Liver (tissue), 3 donors: ENCODE data around the gene GPR37.

Experiments
- EGR1 ChIP-seq, 2 donors: IDR thresholded peaks; 2 replicates each; pipeline ENCODE4 v1.6.1; 2016 to 2018; ENCODE audit warnings: antibody characterized with exemption in 2 of 2, low read depth in 2 of 2
- GABPA ChIP-seq, 2 donors: IDR thresholded peaks in 1 of 2; conservative IDR thresholded peaks in 1 of 2; 2 replicates each; pipeline ENCODE4 v1.6.1; 2016; ENCODE audit warnings: antibody characterized with exemption in 2 of 2, mild to moderate bottlenecking in 1 of 2, moderate library complexity in 1 of 2
- JUND ChIP-seq, 2 donors: IDR thresholded peaks; 2 replicates each; pipeline ENCODE4 v1.6.1; 2016; ENCODE audit warnings: antibody characterized with exemption in 2 of 2
- RAD21 ChIP-seq, 2 donors: IDR thresholded peaks; 2 replicates each; pipeline ENCODE4 v1.6.1; 2016; ENCODE audit warnings: antibody characterized with exemption in 2 of 2, mild to moderate bottlenecking in 2 of 2
- RXRA ChIP-seq, 2 donors: IDR thresholded peaks; 2 replicates each; pipeline ENCODE4 v1.6.1; 2017 to 2018; ENCODE audit warnings: antibody characterized with exemption in 2 of 2, mild to moderate bottlenecking in 1 of 2
- TAF1 ChIP-seq: conservative IDR thresholded peaks from 2 replicates; pipeline ENCODE4 v1.6.1; 2016; ENCODE audit warnings: antibody characterized with exemption, mild to moderate bottlenecking
- YY1 ChIP-seq: IDR thresholded peaks from 2 replicates; pipeline ENCODE4 v1.6.1; 2016; ENCODE audit warnings: antibody characterized with exemption, mild to moderate bottlenecking
- TF ChIP-seq, protein P1 (sequence below): fragments of 150-350 bp; IDR thresholded peaks from 2 replicates; pipeline ENCODE4 v1.5.1; 2017; ENCODE audit warnings: improper control_type of control experiment, low read depth, low read length; ENCODE audit not compliant: missing input control
- TF ChIP-seq, protein P2 (sequence below): IDR thresholded peaks from 2 replicates; pipeline ENCODE4 v1.6.1; 2016; ENCODE audit warnings: antibody characterized with exemption, mild to moderate bottlenecking
- TF ChIP-seq, protein P3 (sequence below): IDR thresholded peaks from 2 replicates; pipeline ENCODE4 v1.6.1; 2016; ENCODE audit warnings: antibody characterized with exemption
- TF ChIP-seq, protein P4 (sequence below): IDR thresholded peaks from 2 replicates; pipeline ENCODE4 v1.6.1; 2016; ENCODE audit warnings: antibody characterized with exemption
- donor health status: healthy.
- donor health status: healthy.

DNA sequence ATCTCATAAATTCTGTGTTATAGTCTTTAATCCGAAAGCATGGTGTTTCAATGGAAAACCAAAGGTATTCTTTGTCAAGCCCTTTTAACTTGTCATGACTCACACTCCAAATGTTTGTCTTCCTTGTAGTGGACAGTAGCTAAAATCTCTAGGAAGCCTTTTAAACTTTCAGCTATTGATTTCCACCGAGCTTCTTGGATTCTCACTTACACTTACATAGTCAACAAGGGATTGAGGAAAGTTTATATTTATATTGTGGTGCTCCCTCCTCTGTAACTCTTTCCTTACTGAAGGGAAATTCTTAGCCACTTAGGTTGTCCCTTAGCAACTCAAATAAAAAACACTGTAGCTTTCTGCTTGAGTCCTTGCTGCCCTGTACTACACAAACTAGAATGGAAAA lies 31.2 kb upstream of the GPR37 start:
- TF ChIP-seq, protein P1, sequence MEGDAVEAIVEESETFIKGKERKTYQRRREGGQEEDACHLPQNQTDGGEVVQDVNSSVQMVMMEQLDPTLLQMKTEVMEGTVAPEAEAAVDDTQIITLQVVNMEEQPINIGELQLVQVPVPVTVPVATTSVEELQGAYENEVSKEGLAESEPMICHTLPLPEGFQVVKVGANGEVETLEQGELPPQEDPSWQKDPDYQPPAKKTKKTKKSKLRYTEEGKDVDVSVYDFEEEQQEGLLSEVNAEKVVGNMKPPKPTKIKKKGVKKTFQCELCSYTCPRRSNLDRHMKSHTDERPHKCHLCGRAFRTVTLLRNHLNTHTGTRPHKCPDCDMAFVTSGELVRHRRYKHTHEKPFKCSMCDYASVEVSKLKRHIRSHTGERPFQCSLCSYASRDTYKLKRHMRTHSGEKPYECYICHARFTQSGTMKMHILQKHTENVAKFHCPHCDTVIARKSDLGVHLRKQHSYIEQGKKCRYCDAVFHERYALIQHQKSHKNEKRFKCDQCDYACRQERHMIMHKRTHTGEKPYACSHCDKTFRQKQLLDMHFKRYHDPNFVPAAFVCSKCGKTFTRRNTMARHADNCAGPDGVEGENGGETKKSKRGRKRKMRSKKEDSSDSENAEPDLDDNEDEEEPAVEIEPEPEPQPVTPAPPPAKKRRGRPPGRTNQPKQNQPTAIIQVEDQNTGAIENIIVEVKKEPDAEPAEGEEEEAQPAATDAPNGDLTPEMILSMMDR = no peak
- TF ChIP-seq GABPA (IDR thresholded peaks at IDR 0.05 in 1 of 2, conservative IDR thresholded peaks at IDR 0.05 in 1 of 2) (no peak), YY1 (no peak), JUND (IDR thresholded peaks at IDR 0.05) (no peak), RAD21 (IDR thresholded peaks at IDR 0.05) (no peak), RXRA (IDR thresholded peaks at IDR 0.05) (no peak), EGR1 (IDR thresholded peaks at IDR 0.05; ENCODE audit: low read depth in 2 of 2) (no peak), TAF1 (no peak)
- TF ChIP-seq, protein P2, sequence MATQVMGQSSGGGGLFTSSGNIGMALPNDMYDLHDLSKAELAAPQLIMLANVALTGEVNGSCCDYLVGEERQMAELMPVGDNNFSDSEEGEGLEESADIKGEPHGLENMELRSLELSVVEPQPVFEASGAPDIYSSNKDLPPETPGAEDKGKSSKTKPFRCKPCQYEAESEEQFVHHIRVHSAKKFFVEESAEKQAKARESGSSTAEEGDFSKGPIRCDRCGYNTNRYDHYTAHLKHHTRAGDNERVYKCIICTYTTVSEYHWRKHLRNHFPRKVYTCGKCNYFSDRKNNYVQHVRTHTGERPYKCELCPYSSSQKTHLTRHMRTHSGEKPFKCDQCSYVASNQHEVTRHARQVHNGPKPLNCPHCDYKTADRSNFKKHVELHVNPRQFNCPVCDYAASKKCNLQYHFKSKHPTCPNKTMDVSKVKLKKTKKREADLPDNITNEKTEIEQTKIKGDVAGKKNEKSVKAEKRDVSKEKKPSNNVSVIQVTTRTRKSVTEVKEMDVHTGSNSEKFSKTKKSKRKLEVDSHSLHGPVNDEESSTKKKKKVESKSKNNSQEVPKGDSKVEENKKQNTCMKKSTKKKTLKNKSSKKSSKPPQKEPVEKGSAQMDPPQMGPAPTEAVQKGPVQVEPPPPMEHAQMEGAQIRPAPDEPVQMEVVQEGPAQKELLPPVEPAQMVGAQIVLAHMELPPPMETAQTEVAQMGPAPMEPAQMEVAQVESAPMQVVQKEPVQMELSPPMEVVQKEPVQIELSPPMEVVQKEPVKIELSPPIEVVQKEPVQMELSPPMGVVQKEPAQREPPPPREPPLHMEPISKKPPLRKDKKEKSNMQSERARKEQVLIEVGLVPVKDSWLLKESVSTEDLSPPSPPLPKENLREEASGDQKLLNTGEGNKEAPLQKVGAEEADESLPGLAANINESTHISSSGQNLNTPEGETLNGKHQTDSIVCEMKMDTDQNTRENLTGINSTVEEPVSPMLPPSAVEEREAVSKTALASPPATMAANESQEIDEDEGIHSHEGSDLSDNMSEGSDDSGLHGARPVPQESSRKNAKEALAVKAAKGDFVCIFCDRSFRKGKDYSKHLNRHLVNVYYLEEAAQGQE = no peak
- TF ChIP-seq, protein P3, sequence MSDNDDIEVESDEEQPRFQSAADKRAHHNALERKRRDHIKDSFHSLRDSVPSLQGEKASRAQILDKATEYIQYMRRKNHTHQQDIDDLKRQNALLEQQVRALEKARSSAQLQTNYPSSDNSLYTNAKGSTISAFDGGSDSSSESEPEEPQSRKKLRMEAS = no peak
- TF ChIP-seq, protein P4, sequence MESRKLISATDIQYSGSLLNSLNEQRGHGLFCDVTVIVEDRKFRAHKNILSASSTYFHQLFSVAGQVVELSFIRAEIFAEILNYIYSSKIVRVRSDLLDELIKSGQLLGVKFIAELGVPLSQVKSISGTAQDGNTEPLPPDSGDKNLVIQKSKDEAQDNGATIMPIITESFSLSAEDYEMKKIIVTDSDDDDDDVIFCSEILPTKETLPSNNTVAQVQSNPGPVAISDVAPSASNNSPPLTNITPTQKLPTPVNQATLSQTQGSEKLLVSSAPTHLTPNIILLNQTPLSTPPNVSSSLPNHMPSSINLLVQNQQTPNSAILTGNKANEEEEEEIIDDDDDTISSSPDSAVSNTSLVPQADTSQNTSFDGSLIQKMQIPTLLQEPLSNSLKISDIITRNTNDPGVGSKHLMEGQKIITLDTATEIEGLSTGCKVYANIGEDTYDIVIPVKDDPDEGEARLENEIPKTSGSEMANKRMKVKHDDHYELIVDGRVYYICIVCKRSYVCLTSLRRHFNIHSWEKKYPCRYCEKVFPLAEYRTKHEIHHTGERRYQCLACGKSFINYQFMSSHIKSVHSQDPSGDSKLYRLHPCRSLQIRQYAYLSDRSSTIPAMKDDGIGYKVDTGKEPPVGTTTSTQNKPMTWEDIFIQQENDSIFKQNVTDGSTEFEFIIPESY = no peak
